Mesothelial cell of epicardium (in vitro differentiated cells): Measurements from ENCODE around the gene NADK. TPM values are rescaled to one million over a fixed set of nuclear protein-coding genes. Genes with fewer than 3 reads are reported as not detected.

ENCODE experiments used
- DNase-seq, 2 experiments: peaks; one replicate each; pipeline ENCODE4 v3.0.0; 2021; ENCODE audit warnings: low spot score in 2 of 2; ENCODE audit not compliant: unreplicated experiment in 2 of 2
- H3K27ac Mint-ChIP-seq: 2 replicates; pipeline ENCODE4 v1.8.0; 2021; ENCODE audit warnings: mixed read lengths
- H3K27me3 Mint-ChIP-seq: 2 replicates; pipeline ENCODE4 v1.8.0; 2021; ENCODE audit warnings: low read depth, mixed read lengths
- H3K36me3 Mint-ChIP-seq: 2 replicates; pipeline ENCODE4 v1.8.0; 2021; ENCODE audit warnings: mixed read lengths
- H3K4me1 Mint-ChIP-seq: 2 replicates; pipeline ENCODE4 v1.8.0; 2021; ENCODE audit warnings: mixed read lengths
- H3K4me3 Mint-ChIP-seq: 2 replicates; pipeline ENCODE4 v1.8.0; 2021; ENCODE audit warnings: mild to moderate bottlenecking, moderate library complexity, mixed read lengths
- H3K9me3 Mint-ChIP-seq: 2 replicates; pipeline ENCODE4 v1.8.0; 2021; ENCODE audit warnings: mixed read lengths
- CTCF ChIP-seq: fragments of 200-600 bp; sonication (generic); IDR thresholded peaks from one replicate; pipeline ENCODE4 v1.5.0; 2021; ENCODE audit warnings: antibody characterized with exemption; ENCODE audit not compliant: unreplicated experiment
- total RNA-seq: library from RNA; stranded (reverse); gene quantifications from 3 replicates; pipeline ENCODE4 v1.2.1, GENCODE V29; 2021

Gene NADK
- total RNA-seq, 1 donor from 2014 or later, result 78.2 TPM

- Mint-ChIP-seq H3K27ac (no peak overlapping the region), H3K27me3 (no peaks in the 10 kb centered on the region), H3K9me3 (no peaks in the 10 kb centered on the region), H3K36me3 (peaks cover 17% of the 10 kb centered on the region), H3K4me3 (no peak overlapping the region), H3K4me1 (no peaks in the 10 kb centered on the region)
- DNase-seq, result no peak
- no peak for TF ChIP-seq CTCF
Observed at GRCh38 chr1:1759456-1760344, 18.6 kb downstream of the NADK start.

GRCh38 chr1:1758692-1759455 is 19.4 kb downstream of the NADK start:
- Mint-ChIP-seq H3K4me1 (no peaks in the 10 kb centered on the region), H3K4me3 (no peak overlapping the region), H3K36me3 (peaks cover 17% of the 10 kb centered on the region), H3K27ac (no peak overlapping the region), H3K9me3 (no peaks in the 10 kb centered on the region), H3K27me3 (no peaks in the 10 kb centered on the region)
- no peak for DNase-seq
- TF ChIP-seq CTCF, result no peak

DNA sequence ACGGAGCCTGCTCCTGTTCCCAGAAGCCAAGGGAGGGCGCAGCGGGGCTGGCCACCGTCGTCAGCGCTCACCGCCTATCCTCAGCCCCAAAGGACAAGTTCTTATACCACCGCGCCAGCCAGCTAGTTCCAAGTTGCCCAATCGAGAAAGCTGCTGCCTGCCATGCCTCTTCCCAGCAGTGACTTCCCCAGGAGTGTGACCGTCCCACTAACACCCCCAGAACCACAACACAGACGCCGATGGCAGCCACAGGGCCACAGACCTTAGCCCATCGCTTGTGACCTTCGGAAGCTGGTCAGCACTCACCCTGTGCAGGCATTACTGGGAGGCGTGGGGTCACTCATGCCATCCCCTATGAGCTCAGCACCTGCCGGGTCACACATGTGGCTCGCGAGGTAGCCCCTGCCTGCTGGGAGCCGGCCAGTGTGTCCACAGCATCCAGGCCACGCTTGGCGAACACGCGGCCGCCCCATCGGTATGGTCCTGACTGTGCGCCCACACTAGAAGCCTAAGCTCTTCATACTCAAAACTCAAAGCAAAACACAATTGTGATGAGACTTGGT is 20.1 kb downstream of the NADK start:
- H3K27me3 Mint-ChIP-seq, result no peaks in the 10 kb centered on the region
- no peak for TF ChIP-seq CTCF
- no peaks in the 10 kb centered on the region for H3K9me3 Mint-ChIP-seq
- no peak overlapping the region for H3K27ac Mint-ChIP-seq
- H3K36me3 Mint-ChIP-seq, result peaks cover 17% of the 10 kb centered on the region
- no peak overlapping the region for H3K4me3 Mint-ChIP-seq
- no peak for DNase-seq
- no peaks in the 10 kb centered on the region for H3K4me1 Mint-ChIP-seq

- no peak for DNase-seq
- H3K36me3 Mint-ChIP-seq, result peaks cover 17% of the 10 kb centered on the region
- H3K9me3 Mint-ChIP-seq, result no peaks in the 10 kb centered on the region
- H3K4me3 Mint-ChIP-seq, result no peak overlapping the region
- no peak for TF ChIP-seq CTCF
- no peaks in the 10 kb centered on the region for H3K27me3 Mint-ChIP-seq
- H3K27ac Mint-ChIP-seq, result no peak overlapping the region
- no peaks in the 10 kb centered on the region for H3K4me1 Mint-ChIP-seq
Observed at GRCh38 chr1:1757422-1758058, 20.7 kb downstream of the NADK start.

GRCh38 chr1:1756661-1757421 is 21.4 kb downstream of the NADK start:
- no peaks in the 10 kb centered on the region for H3K9me3 Mint-ChIP-seq
- H3K4me3 Mint-ChIP-seq, result no peak overlapping the region
- H3K27ac Mint-ChIP-seq, result no peak overlapping the region
- no peak for TF ChIP-seq CTCF
- no peaks in the 10 kb centered on the region for H3K27me3 Mint-ChIP-seq
- DNase-seq, result no peak
- peaks cover 17% of the 10 kb centered on the region for H3K36me3 Mint-ChIP-seq
- no peaks in the 10 kb centered on the region for H3K4me1 Mint-ChIP-seq
